ENCODE data around the gene CD244.

CD244 gene, protein sequence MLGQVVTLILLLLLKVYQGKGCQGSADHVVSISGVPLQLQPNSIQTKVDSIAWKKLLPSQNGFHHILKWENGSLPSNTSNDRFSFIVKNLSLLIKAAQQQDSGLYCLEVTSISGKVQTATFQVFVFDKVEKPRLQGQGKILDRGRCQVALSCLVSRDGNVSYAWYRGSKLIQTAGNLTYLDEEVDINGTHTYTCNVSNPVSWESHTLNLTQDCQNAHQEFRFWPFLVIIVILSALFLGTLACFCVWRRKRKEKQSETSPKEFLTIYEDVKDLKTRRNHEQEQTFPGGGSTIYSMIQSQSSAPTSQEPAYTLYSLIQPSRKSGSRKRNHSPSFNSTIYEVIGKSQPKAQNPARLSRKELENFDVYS

DNA sequence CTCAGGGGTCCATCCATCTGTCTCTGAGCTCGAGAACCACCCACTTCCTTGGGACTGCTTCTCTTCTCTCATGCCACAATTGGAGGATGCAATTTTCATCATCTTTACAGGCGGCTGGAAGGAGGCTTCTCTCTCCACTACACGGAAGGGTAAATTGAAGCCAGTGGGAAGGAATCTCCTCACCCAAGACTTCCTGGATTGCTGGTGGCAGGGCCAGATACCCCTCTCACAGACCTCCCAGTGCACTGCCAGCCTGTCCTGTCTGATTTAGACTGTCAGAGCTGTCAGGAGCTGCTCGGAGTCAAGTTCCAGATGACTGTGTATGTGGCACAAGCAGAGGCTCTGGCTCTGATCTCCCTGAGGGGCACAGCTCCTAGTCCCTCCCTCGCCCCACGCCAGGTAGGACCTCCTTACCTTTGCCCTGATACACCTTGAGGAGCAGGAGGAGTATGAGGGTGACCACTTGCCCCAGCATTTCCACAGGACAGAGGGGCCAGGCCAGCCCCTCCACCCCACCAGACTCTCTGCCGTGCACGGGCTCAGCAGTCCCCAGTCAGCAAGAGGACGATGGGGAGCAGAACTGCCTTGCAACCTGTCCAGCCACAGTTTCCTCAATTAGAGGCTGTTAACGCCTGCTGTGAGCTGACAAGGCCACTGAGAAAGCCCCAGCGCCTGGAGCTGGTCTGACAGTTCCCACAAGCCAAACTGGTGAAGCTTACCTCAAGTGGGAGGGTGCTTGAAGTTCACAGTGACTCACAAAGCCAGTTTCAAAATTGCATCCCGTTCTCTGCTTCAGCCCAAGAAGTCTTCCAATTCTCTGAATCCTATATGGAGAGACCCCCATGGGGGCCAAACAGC is at the start of gene CD244:
Gene CD244, minus strand, starts transcription at position 685 of the 858 bp plus-strand sequence. Its CDS starts 210 bp downstream, at position 475.
- peak; percentile 88 for DNase-seq (ENCODE audit: low read depth)

DNA sequence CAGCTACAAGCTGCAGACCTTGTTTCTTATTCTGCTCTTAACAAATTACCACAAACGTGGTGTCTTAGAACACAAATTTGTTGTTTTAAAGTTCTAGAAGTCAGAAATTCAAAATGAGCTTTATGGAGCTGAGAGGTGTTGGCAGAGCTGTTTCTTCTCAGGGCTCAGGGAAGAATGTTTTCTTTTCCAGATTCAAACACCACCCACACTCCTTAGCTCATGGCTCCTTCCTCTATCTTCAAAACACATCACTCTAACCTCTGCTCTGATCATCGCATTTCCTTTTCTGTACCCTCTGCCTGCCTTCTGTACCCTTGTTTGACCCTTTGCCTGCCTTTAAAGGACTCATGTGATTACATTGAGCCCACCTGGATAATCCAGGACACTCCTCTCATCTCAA is 49.2 kb upstream of the CD244 start:
- DNase-seq (ENCODE audit: low read depth): no peak
- no peak overlapping the region for H3K4me3 ChIP-seq (ENCODE audit: low read depth, low read length)
- TF ChIP-seq, protein P1, sequence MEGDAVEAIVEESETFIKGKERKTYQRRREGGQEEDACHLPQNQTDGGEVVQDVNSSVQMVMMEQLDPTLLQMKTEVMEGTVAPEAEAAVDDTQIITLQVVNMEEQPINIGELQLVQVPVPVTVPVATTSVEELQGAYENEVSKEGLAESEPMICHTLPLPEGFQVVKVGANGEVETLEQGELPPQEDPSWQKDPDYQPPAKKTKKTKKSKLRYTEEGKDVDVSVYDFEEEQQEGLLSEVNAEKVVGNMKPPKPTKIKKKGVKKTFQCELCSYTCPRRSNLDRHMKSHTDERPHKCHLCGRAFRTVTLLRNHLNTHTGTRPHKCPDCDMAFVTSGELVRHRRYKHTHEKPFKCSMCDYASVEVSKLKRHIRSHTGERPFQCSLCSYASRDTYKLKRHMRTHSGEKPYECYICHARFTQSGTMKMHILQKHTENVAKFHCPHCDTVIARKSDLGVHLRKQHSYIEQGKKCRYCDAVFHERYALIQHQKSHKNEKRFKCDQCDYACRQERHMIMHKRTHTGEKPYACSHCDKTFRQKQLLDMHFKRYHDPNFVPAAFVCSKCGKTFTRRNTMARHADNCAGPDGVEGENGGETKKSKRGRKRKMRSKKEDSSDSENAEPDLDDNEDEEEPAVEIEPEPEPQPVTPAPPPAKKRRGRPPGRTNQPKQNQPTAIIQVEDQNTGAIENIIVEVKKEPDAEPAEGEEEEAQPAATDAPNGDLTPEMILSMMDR (IDR thresholded peaks at IDR 0.05; ENCODE audit: insufficient read depth, low read depth, low read length, missing control alignments): no peak

More for the DNA sequence above, at the start of gene CD244:
- peak within 1 kb of the TSS; percentile 28 for H3K4me3 ChIP-seq (ENCODE audit: low read depth, low read length)
- TF ChIP-seq, protein P1 (IDR thresholded peaks at IDR 0.05; ENCODE audit: insufficient read depth, low read depth, low read length, missing control alignments): no peak

DNA sequence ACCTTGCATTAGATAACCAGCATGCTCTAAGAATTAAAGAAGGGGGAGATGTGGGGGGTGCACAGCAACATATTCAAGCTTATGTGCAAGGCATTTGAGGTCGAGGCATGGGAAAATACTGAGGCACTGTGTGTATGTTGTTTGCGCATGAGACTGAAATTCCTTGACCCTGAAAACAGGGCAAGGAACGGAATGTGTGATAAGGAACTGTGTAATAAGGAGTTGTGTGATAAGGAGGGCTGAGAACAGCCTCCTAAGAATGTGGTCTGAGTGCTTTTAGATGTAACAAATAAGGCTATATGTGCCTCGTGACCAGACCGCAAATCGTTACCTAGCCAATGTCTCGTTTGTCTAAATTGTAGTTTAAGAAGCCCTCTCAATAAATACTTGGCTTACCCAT is 48.8 kb upstream of the CD244 start:
- no peak for DNase-seq (ENCODE audit: low read depth)
- H3K4me3 ChIP-seq (ENCODE audit: low read depth, low read length): no peak overlapping the region
- TF ChIP-seq, protein P1 (IDR thresholded peaks at IDR 0.05; ENCODE audit: insufficient read depth, low read depth, low read length, missing control alignments): no peak

DNA sequence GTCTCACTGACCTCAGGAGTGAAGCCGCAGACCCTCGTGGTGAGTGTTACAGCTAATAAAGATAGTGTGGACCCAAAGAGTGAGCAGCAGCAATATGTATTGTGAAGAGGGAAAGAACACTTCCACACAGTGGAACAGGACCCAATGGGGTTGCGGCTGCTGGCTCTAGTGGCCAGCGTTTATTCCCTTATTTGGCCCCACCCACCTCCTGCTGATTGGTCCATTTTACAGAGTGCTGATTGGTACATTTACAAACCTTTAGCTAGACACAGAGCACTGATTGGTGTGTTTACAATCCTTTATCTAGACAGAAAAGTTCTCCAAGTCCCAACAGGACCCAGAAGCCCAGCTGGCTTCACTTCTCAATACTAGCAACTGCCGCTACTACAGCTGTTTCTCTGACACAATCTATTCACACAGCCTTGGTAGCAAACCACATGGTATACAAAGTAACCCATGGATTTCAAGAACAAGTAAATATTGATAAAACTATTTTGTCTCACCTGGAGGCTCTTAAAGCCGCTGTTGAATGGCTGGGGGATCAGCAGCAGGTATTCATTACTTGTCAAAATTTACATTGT is 47.6 kb upstream of the CD244 start:
- DNase-seq (ENCODE audit: low read depth): no peak
- no peak overlapping the region for H3K4me3 ChIP-seq (ENCODE audit: low read depth, low read length)
- TF ChIP-seq, protein P1 (IDR thresholded peaks at IDR 0.05; ENCODE audit: insufficient read depth, low read depth, low read length, missing control alignments): no peak

DNA sequence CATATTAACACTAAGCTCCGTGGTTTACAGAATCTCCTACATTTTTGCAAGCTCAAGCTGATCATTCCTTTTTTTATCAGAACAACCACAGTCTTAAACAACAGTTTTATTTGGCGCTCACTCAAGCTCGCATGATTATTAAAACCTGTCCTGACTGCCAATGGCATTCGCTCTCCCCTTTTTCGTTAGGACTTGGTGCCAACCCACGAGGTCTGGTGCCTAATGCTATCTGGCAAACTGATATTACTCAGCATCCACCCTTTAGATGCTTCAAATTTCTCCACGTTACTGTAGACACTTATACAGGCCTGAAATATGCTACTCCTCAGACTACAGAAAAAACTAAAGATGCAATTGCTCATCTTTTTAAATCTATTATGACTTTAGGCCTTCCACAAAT is 45.3 kb upstream of the CD244 start:
- TF ChIP-seq, protein P1 (IDR thresholded peaks at IDR 0.05; ENCODE audit: insufficient read depth, low read depth, low read length, missing control alignments): no peak
- no peak overlapping the region for H3K4me3 ChIP-seq (ENCODE audit: low read depth, low read length)
- no peak for DNase-seq (ENCODE audit: low read depth)

DNA sequence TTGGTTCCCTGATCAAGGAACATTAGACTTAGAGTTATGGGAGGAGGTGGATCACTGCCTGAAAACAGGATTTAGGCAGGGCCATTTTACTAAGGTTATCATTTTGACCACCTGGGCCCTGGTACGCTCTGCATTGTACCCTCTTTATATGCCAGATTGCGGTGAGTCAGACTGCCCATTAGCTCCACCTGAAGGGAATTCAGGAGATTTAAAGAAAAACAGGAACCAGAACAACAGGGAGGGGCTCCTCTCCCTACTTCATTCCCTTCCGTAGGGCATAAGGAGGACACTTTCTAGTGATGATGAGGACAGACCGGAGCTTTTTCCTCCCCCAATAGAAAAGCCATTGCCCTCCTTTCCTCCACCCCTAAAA is 42.9 kb upstream of the CD244 start:
- TF ChIP-seq, protein P1 (IDR thresholded peaks at IDR 0.05; ENCODE audit: insufficient read depth, low read depth, low read length, missing control alignments): no peak
- no peak overlapping the region for H3K4me3 ChIP-seq (ENCODE audit: low read depth, low read length)

More for the DNA sequence above, 42.9 kb upstream of the CD244 start:
- no peak for DNase-seq (ENCODE audit: low read depth)
